Loucy (cell line): ENCODE results near the gene LRRC61.

Experiments used
- CTCF ChIP-seq: fragments of 200-600 bp; sonication (generic); conservative IDR thresholded peaks from 2 replicates; pipeline ENCODE4 v1.5.1; 2014; ENCODE audit warnings: mild to moderate bottlenecking, antibody characterized with exemption, low read length
- EZH2phosphoT487 ChIP-seq: fragments of 200-600 bp; IDR thresholded peaks from 2 replicates; pipeline ENCODE4 v1.6.1; 2018; ENCODE audit warnings: antibody characterized with exemption, mild to moderate bottlenecking, moderate library complexity, borderline replicate concordance

GRCh38 chr7:150382844-150383225, 59.7 kb downstream of the LRRC61 start:
- TF ChIP-seq CTCF (no peak), EZH2phosphoT487 (no peak)
